GM18498 (cell line): ENCODE data around the gene SCO2.

ENCODE experiments used
- ATAC-seq: cut with Tn5 transposase; IDR thresholded peaks from one replicate; pipeline ENCODE4 v1.9.1; 2021; ENCODE audit warnings: mild to moderate bottlenecking, moderate library complexity; ENCODE audit not compliant: unreplicated experiment

Gene SCO2

GRCh38 chr22:50503475-50504145 lies 21.8 kb downstream of the SCO2 start:
- no peak for ATAC-seq

GRCh38 chr22:50502628-50503474 lies 22.5 kb downstream of the SCO2 start:
- ATAC-seq = no peak

- no peak for ATAC-seq
These were observed 23.3 kb downstream of the SCO2 start for GRCh38 chr22:50502096-50502495.

GRCh38 chr22:50500452-50500851 lies 24.9 kb downstream of the SCO2 start:
- no peak for ATAC-seq

- no peak for ATAC-seq
These were observed 27.0 kb downstream of the SCO2 start for GRCh38 chr22:50498322-50498890.

- ATAC-seq = no peak
These were observed 28.3 kb downstream of the SCO2 start for GRCh38 chr22:50497093-50497492.

- ATAC-seq = no peak
These were observed 34.7 kb downstream of the SCO2 start for GRCh38 chr22:50490531-50491308.

GRCh38 chr22:50489363-50490243 lies 35.8 kb downstream of the SCO2 start:
- no peak for ATAC-seq

GRCh38 chr22:50488886-50489285 lies 36.5 kb downstream of the SCO2 start:
- no peak for ATAC-seq

GRCh38 chr22:50488006-50488677 lies 37.3 kb downstream of the SCO2 start:
- no peak for ATAC-seq

GRCh38 chr22:50487290-50488005 lies 38.0 kb downstream of the SCO2 start:
- no peak for ATAC-seq

- ATAC-seq = no peak
These were observed 38.7 kb downstream of the SCO2 start, which contains the start of gene MIOX for GRCh38 chr22:50486561-50487289. Gene MIOX (plus strand): TSS chr22:50486859. CDS start chr22:50486898, 39 bp downstream.

GRCh38 chr22:50485221-50486131 lies 39.9 kb downstream of the SCO2 start:
- no peak for ATAC-seq

- no peak for ATAC-seq
These were observed 41.2 kb downstream of the SCO2 start for GRCh38 chr22:50483977-50484853.

- no peak for ATAC-seq
These were observed 41.8 kb downstream of the SCO2 start for GRCh38 chr22:50483556-50483955.

- no peak for ATAC-seq
These were observed 42.3 kb downstream of the SCO2 start for GRCh38 chr22:50483106-50483505.
